KG1 (cell line): ENCODE results near the gene KCNJ4.

Experiments used
- DNase-seq: peaks from one replicate; lab custom pipeline; 2025; lab: John Stamatoyannopoulos, UW

The KCNJ4 gene

GRCh38 chr22:38452373-38453065 lies 2.5 kb downstream of the KCNJ4 start:
- no peak for DNase-seq

- no peak for DNase-seq
Observed at GRCh38 chr22:38451864-38452263, 3.1 kb downstream of the KCNJ4 start.

- DNase-seq: no peak
Observed at GRCh38 chr22:38451404-38451803, 3.6 kb downstream of the KCNJ4 start.

- DNase-seq: no peak
Observed at GRCh38 chr22:38450234-38450797, 4.7 kb downstream of the KCNJ4 start.

GRCh38 chr22:38449776-38450175 lies 5.2 kb downstream of the KCNJ4 start:
- DNase-seq: no peak

GRCh38 chr22:38448945-38449745 lies 5.9 kb downstream of the KCNJ4 start:
- no peak for DNase-seq

- no peak for DNase-seq
Observed at GRCh38 chr22:38446018-38446601, 8.9 kb downstream of the KCNJ4 start.

GRCh38 chr22:38444783-38445182 lies 10.2 kb downstream of the KCNJ4 start:
- no peak for DNase-seq

- DNase-seq: no peak
Observed at GRCh38 chr22:38443628-38444521, 11.1 kb downstream of the KCNJ4 start.

GRCh38 chr22:38442967-38443627 lies 11.9 kb downstream of the KCNJ4 start:
- DNase-seq: no peak

GRCh38 chr22:38441620-38442287 lies 13.2 kb downstream of the KCNJ4 start:
- no peak for DNase-seq

GRCh38 chr22:38440747-38441350 lies 14.2 kb downstream of the KCNJ4 start:
- DNase-seq: no peak

- no peak for DNase-seq
Observed at GRCh38 chr22:38437416-38437815, 17.6 kb downstream of the KCNJ4 start.

- DNase-seq: no peak
Observed at GRCh38 chr22:38436629-38437395, 18.2 kb downstream of the KCNJ4 start.

- DNase-seq: no peak
Observed at GRCh38 chr22:38435965-38436364, 19.0 kb downstream of the KCNJ4 start.

- DNase-seq: no peak
Observed at GRCh38 chr22:38435010-38435409, 20.0 kb downstream of the KCNJ4 start.

GRCh38 chr22:38433871-38434270 lies 21.1 kb downstream of the KCNJ4 start:
- DNase-seq: no peak

GRCh38 chr22:38432264-38432663 lies 22.7 kb downstream of the KCNJ4 start:
- no peak for DNase-seq

- DNase-seq: no peak
Observed at GRCh38 chr22:38431266-38432010, 23.6 kb downstream of the KCNJ4 start.
